GM21528 (cell line): ENCODE data around the gene WDR27.
"Not testable (repeated sequence)": the region's sequence is repeated elsewhere in the genome, so short reads cannot be mapped to it uniquely, and the experiment has no call there.

Experiments
- ATAC-seq: cut with Tn5 transposase; IDR thresholded peaks from one replicate; pipeline ENCODE4 v1.9.1; 2021; ENCODE audit warnings: mild to moderate bottlenecking, moderate library complexity; ENCODE audit not compliant: unreplicated experiment, low FRiP score

Gene WDR27

DNA sequence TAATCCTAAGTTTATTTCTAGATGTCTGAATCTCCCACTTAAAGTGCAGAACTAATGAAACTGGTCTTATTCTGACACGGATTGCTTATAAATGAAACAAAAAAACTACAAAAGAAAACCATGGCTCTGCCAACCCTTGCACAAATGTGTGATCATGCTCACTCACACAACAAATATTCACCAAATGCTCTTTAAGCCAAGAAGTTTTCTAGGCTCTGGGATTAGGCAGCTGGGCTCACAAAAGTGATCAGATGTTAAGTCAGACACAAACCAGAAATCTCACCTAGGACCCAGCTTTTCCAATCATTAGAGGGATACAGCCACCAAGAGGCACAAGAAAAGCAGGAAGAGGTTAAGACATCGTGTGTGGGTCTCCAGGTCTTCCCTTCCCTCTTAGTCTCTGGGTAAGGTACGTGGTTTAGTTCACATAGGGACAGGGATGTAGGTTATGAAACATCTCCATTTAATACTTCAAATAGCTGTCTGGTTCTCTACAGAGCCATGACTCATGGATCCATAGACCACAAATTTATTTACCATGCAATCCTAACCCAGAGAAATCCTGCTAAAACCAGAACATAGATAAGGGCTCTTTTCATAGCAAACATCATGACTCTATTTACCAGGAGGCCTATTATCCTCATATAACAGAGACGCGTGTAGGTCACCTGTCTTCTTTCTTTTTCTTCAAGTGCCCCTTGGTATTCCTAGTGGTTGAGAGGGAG, 165.2 kb downstream of the WDR27 start:
- no peak for ATAC-seq

DNA sequence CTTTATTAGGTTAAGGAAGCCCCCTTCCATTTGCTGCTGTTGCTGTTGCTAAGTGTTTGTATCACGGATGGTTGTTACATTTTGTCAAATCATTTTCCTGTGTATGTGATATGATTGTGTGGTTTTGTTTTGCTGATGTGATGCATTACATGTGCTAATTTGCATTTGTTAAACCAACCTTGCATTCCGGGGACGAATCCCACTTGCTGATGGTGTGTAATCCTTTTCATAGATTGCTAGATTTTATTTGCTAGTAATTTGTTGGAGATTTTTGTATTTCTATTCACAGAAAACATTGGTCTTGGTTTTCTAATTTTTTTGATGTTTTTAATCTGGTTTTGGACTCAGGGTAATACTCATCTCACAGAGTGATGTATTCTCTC, 167.8 kb downstream of the WDR27 start:
- ATAC-seq = no peak

DNA sequence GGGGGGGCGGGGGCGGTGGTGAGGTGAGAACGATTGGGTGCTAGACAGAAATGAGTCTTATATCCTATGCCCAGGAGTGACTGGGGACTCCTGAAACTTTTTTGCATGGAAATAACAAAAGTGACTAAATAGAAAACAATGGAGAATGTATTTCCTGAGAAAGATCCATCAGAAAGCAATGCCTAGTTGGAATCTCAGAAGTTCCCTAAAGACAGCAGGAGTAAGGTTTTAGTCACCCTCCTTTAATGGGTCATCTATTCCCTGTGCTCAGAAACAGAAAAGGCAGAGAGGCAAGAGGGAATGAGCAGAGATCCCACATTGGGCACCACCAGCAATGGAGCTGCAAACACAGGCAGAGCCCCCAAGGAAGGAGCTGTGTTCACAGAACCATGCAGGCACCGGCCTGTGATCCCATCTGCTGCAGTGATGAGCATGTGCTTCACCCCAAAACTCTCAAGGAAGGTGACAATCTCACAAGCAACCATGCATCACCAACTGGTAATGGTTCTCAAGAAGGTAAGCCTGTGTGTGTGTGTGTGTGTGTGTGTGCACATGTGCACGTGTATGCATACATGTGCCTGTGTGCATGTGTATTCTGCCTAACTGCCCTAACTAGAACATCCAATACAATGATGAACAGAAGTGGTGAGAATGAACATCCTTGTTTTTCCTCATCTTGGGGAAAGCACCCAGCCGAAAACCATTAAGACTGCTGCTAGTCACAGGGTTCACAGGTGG, 168.4 kb downstream of the WDR27 start:
- no peak for ATAC-seq

DNA sequence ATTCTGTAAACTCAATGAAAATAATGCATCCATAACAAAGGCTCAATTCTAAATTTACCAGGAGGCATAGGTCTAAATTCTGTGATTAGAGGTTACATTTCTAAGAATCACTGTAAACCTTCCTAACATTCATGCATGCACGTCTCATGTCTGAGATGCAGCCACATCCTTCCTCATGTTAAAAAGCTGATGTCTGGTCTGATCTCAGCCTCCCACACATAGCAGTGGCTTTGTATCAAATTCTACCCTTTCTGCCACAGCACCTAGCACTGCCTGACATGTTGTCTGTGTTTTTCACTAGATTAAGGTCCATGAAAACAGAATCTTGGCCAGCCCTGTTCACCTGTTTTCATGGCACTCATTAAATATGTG, 171.1 kb downstream of the WDR27 start:
- no peak for ATAC-seq

DNA sequence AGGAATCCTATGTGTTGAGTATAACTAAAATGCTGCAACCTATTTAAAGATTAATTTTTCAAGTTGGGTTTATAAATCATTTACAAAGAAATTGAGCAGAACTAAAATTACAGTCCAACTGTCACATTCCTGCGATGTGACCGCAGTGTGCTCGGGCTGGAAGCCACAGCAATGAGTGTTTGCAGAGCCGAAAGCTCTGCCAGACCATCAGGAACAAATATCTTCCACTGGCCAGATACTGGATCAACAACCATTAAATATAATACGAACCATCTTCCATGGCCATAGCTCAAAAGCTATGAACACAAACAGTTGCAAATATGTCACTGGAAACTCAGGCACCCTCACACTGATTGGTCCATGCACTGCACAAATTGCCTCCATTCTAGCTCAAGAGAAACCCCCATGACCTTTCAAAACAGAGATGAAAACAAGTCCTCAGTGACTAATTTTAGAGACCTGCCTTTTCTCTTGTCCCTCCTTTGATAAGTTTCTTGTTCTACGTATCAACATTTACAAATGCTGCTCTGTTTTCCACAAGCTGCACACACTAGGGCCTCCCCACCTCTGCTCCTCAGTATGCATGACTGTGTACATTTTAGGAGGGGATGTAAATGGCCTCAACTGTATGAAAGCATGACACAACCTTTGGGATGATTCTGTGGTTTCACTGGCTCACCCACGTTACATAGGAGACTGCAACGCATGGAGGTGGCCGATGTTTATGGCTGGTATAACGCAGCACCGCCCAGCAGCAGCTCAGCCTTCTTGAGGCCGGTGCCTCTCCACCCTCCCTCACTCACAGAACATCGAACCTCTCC, 171.7 kb downstream of the WDR27 start:
- no peak for ATAC-seq

DNA sequence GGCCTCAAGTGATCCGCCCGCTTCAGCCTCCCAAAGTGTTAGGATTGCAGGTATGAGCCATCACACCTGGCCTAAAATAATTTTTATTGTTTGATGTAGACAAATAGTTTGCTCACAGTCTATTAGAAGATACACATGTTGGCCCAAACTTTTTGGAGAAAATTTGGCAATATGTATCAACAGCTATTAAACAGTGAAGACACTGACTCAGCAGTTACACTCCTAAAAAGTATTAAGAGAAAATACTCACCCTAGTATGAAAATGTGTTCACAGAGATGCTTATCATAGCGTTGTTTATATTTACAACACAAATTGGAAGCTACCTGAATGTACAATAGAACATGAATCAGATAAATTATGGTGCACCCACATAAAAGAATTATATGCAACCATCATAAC, 173.1 kb downstream of the WDR27 start:
- ATAC-seq = no peak

DNA sequence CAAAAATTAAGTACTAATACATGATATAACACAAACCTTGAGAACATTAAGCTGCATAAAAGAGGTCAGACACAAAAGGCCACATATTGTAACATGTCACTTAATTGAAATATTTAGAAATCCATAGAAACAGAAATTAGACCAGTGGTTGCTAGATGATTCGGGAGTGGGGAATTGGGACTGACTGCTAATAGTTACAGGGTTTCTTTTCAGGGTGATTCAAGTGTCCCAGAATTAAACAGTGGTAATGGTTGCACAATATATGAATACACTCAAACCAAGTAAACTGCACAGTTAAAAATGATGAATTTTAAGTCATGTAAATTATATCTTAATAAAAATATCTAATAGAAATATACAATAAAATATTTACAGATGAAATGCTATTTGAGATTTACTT, 174.5 kb downstream of the WDR27 start:
- ATAC-seq = no peak

DNA sequence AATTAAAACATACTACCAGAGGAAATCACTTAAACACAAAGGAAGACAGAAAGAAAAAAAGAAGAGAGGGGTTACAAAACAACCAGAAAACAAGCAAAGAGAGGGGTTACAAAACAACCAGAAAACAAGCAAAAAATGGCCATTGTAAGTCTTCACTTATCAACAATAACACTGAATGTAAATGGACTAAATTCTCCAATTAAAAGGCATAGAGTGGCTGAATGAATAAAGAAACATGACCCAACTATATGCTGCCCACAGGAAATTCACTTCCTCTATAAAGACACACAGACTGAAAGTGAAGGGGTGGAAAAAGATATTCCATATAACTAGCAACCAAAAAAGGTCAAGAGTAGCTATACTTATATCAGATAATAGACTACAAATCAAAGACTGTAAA, 180.0 kb downstream of the WDR27 start:
- ATAC-seq = no peak

DNA sequence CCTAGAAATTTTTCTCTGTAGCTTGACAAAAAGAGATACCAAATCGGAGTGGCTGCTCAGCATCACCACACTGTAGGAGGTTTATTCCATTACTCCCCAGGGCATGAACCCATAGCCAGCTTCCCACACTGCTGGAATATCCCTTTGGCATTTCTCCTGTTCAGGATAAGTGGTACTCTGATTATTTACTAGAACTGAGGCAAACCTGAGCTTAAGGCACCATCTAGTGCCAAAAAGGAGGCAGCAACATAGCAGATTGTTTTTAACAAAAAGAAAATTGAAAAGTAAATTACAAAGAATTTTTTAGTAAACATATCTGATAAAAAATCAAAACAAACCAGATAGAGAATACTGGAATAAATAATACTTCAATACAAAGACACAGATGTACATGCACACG, 181.7 kb downstream of the WDR27 start:
- ATAC-seq = no peak

DNA sequence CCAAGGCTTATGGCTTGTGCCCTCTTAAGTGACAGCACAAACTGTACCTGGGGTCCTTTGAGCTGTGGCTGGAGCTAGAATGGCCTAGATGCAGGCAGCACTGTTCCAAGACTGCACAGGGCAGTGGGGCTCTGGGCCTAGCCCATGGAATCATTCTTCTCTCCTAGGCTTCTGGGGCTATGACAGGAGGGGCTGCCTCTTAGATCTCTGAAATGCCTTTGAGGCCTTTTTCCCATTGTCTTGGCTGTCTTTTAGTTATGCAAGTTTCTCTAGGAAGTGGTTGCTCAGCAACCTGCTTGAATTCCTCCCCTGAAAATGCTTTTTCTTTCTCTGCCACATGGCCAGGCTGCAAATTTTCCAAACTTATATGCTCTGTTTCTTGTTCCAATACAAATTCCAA, 183.4 kb downstream of the WDR27 start:
- no peak for ATAC-seq

DNA sequence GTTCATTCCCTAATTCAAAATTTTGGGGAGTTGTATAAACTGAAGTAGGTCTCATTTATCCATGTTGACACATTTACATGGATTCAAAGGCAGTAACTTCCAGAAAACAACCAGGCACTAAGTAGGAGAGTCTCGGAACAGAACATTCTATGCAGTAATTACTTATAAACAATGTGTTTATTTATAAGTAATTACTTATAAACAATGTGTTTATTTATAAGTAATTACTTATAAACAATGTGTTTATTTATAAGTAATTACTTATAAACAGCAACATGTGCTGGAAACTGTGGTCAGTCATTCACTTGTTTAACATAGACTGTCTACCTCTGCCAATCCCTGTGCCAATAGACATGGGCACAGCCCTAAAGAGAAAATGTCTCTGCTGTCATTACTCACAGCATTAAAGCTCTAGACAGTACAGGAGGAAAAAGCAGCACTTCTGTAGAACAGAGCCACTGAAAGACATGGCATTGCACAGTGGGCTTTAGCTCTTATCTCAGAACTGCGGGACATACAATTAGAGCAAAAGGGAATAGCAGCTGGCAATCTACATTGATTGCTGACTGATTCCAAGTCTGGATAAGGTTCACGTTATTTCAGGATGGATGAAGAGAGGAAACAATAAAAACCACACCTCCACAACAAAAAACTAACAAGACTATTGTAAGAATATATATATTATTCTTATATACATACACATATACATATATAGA, 188.2 kb downstream of the WDR27 start:
- no peak for ATAC-seq

DNA sequence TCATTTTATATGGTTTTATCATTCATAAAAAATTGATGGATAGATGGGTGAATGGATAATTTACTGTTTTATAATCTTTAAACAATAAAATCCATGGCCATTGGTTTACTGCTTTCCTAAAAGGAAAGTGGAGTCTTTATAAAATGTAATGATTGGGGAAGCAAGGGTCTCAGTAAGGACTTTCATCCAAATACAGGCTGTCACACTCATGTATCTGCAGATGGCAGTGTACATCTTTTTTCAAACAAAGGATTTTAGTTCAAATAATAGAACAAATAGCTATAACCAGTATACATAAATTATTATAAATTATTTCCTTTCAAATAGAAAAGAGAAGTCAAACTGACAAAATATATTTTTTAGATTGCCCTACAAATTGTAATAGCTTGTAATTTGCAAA, 190.0 kb downstream of the WDR27 start:
- ATAC-seq = not testable (repeated sequence)

DNA sequence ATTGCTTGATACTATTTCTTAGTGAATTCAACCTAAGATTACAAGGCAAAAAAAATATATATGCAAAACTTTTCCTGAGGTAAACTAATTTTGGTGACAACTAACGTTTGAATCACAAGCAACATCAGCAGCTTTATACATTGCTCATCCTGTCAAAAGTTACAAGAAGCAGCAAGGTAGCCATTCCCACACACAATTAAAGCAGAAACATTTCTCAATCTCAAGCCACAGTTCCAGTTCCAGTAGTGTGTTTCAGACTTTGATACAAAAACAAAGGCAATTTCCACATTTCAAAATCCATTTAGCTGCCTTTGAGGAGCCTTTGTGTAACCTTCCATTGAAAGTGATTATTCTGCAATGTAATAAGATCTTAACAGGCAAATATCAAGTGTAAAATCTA, 191.0 kb downstream of the WDR27 start:
- ATAC-seq = no peak

DNA sequence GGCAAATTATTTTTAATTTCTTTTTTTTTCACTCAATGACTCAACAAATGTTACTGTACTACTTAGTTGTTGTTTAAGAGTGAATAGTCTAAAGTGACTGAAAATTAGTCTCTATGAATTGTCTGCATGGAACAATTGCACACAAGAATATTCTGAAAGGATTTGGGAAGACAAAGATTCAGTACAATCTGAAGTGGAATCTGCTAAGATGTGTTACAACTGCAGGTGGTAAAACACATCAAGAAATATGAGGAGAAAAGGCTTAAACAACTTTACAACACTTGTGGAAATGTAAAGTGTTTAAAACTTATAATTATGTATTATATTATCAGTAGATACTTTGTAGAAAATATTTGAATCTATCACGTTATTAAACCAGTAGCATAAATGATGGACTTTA, 193.4 kb downstream of the WDR27 start:
- no peak for ATAC-seq

DNA sequence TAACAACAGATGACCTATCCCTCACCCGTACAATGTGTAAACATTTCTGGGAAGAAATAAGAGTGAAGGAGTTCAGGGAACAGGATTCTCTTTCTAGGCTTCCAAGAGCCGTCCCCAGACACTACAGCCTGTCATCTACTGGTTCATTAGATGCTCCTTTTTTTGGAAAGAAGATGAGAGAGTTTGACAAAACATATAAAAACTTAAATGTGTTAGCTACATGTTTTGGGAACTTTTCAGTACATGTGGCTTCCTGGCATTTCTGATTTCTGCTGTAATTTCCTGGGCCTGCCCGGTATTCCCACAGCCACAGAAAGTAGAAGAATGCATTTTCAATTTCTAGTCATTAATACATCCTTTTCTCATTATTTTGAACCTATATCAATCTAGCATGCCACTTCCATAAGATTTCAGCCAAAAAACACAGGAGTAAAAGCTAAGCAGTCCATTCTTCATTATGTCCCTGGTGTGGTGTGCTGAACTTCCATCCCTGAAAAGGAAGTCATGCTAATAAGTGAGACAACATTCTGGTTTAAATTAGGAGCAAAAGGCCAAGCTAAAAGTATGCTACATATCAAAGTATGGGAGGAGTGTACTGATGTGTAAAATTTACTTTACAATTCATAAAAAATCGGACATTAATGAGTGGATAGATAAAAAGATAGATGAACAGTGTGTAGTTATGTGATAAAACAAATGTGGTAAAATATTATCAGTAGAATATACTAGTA, 198.2 kb downstream of the WDR27 start:
- no peak for ATAC-seq

DNA sequence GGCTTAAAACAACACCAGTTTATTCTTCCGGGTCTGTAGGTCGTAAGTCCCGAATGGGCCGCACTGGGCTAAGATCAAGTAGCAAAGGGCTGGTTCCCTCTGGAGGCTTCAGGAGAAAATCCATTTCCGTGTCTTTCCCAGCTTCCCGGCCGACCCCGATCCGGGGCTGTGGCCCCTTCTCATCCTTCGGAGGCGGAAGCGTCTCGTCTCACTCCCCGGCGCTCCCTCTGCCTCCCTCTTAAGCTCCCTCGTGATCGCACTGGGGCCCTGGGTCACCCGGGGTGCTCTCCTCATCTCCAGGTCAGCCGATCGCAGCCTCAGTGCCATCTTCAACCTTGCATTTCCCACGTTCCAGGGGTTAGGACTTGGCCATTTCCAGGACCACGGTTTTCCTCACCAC, 199.4 kb downstream of the WDR27 start:
- ATAC-seq = no peak

DNA sequence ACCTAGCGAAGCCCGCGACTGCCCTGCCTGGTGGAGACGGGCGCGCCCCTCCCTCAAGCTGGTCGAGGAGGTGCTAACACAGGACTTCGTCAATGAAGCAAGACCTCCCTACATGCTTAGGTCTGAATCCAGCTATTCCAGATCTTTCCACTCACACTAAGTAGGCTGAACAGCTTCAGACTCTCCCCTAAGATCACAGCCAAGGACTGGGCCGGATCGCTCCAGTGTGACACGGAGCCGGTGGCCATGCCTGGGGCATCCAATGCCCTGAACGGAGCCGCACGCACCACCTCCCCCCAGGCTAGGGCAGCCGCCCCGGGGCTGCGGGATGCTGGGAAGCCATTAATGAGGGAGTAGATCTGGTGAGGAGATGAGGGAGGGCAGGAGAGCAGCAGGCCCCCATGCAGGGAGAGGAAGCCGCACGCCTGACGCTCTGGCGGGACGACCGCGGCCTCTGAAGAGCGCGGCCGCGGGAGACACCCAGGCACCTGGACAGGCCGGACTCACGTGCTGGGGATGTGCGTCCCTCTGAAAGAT, 200.0 kb downstream of the WDR27 start:
- no peak for ATAC-seq

DNA sequence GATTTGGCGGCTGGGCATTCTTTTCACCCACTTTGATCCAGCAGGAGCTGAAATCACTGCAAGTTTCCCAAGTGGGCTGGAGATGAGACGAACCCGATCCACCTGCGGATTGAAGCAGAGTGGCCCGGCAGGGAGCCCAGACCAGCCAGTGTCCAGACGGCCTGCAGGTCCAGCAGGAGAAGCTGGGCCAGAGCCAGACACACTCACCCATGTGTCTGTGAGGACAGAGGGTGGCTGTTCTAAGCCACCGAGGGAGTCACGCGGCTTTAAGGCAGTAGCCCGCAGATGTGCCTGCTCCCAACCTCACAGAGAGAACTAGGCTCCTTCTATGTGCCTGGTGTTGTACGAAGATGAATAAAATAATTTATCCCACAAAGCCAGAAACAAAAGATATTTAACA, 200.7 kb downstream of the WDR27 start:
- no peak for ATAC-seq

DNA sequence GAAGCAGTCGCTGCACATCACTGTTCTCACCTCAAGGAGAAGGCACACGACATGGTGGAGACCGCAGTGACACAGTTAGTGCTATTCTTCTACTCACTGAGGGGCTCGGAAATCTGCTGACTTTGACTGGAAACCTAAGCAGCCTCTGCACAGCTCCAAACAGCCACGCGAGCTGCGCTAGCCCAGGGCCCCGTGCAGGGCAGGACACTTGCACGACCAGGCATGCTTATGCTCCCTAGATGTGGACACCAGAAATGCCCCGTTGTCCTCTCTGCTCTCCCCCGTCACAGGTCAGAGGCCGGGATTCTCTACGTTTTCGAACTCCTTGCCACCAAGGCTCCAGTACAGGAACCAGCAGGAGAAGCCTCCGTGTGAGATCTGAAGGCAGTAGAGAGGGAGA, 201.1 kb downstream of the WDR27 start:
- ATAC-seq = no peak

DNA sequence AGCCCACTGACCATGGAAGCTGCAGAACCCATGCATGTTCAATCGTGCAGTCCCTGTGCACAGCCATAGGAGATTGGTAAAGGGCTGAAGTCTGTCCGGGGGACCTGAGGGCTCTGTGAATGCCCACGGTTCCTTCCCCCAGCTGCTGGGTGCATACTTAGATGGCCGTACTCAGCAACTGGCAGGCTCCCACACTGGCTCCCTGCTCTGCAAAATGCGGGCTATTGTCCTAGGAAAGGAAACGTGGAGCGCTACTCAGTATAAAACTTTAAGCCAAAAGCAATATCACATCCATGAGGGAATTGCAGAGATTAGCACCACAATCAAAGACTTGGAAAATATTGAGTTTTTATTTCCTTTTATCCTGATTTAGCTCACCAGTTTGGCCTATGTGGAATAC, 202.0 kb downstream of the WDR27 start:
- no peak for ATAC-seq
